Placental epithelial cell (primary cell): ENCODE results near the gene CAMK2N1. TPM values are rescaled to one million over a fixed set of nuclear protein-coding genes. Genes with fewer than 3 reads are reported as not detected.

Source experiments
- total RNA-seq: library from RNA; depleted of rRNA; stranded (reverse); fragments of >200 nt; gene quantifications from 2 replicates; pipeline ENCODE4 v1.2.3, GENCODE V29; 2012

CAMK2N1 gene
- total RNA-seq, result 37.0 and 37.3 TPM in 2 replicates

DNA sequence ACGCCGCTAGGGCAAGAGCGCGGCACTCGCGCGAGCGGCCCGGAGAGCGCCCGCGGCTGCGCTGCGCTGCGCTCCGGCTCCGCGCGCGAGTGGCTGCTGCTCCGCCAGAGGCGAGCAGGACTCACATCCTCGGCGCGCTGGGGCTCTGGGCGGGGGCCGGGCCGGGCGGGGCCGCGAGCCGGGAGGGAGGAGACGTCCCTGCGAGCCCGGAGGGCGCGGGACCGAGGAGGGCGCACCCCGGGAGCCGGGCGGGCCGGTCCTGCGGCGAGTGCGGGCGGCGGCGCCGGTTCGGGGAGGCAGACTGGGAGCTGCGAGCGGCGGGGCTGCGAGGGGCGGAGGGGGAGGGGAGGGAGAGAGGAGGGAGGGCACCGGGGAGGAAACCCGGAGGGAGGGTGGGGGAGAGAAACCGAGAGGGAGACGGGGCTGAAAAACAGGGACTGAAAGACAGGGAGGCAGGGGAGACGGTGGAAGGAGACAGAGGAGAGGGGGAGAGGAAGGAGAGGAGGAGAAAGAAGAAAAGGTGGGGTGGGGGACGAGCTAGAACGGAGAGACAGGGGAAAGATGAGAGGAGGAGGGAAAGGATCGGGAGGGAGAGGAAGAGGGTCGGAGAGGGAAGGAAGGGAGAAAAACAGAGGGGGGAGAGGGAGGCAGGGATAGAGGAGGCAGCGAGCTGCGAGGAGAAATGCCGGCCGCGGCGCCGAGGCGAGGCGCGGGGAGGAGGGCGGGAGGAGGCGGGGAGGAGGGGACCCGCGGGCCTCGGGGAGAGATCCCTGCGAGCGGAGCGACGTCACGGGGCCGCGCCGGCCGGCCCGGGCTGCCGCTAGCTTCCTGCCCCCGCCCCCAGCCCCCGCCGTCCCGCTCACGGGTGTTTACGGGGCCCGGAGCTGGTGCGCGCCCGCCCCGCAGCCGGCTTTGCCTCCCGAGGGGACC lies at the start of gene CAMK2N1:
Gene CAMK2N1, minus strand, starts transcription at position 684 of the 930 bp plus-strand sequence. CDS start 831 bp downstream, outside the sequence.

DNA sequence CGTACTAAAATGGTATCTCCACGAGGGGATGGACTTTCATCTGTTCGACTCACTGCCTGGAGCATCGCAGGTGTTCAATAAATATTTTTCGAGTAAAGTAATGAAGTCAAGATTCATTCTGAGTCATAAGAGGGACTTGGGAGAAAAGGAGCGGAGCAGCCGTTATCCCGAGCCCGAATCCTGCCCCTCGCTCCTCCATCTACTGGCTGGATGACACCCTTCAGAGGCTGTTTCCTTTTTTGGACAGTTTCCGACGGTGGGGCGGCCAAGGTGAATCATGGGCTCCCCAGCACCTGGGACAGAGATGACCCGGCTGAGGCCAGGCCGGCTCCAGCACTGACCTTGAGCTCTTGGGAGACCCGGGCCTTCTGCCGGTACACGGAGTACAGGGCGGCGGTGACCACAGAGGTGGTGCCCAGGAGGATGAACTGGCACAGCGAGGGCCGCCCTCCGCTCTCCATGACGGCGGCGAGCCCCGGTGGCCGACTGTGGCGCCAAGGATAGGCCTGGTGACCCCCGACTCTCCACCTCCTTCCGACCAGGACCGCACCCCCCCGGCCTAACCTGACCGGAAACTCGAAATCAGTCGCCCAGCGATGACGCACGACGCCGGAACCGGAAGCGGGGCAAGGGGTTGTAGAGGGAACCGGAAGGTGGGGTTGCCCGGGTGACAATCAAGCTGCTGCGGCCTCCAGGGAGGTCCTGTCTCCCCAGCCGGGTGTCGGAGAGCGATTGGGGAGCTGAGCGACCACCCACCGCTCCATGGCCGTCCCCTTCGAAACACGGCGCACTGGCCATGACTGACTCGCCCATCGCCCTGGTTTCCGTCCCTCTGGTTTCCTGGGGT lies 21.8 kb upstream of the CAMK2N1 start, which contains the start of gene MUL1:
Gene MUL1, minus strand, starts transcription at position 588 of the 847 bp plus-strand sequence. Its CDS starts 127 bp downstream, at position 461.

Other genes with a start within 250 kb of the CAMK2N1 start
- gene VWA5B1, start 195.3 kb downstream of the CAMK2N1 start, total RNA-seq, result not detected in 2 replicates
- gene MUL1, start 21.9 kb upstream of the CAMK2N1 start, total RNA-seq, result 27.1 and 35.0 TPM in 2 replicates
- 0.39 and 0.98 TPM in 2 replicates for gene FAM43B, start 66.4 kb upstream of the CAMK2N1 start, total RNA-seq
- 2.7 and 15.2 TPM in 2 replicates for gene CDA, start 102.9 kb upstream of the CAMK2N1 start, total RNA-seq
- gene PINK1, start 147.2 kb upstream of the CAMK2N1 start, total RNA-seq, result 58.5 and 198 TPM in 2 replicates
- gene DDOST, start 175.2 kb upstream of the CAMK2N1 start, total RNA-seq, result 287 and 292 TPM in 2 replicates
- 0.33 and 0.39 TPM in 2 replicates for gene KIF17, start 231.8 kb upstream of the CAMK2N1 start, total RNA-seq
- gene SH2D5, start 246.5 kb upstream of the CAMK2N1 start, total RNA-seq, result 0.65 TPM in 1 of 2 replicates, not detected in the other